H1 (cell line): ENCODE results near the gene ENTPD2. TPM values are rescaled to one million over a fixed set of nuclear protein-coding genes. Genes with fewer than 3 reads are reported as not detected.

Source experiments
- CTCF ChIP-seq, 3 experiments: IDR thresholded peaks; 1 replicate in 2 of 3; 2 replicates in 1 of 3; pipeline versions ENCODE4 v1.5.1 to v1.6.1; 2011; ENCODE audit warnings: low read length in 3 of 3, mild to moderate bottlenecking in 3 of 3, inconsistent platforms in 2 of 3, low read depth in 1 of 3, moderate library complexity in 1 of 3; ENCODE audit not compliant: insufficient read depth in 1 of 3; ENCODE audit errors: control extremely low read depth in 1 of 3
- EGR1 ChIP-seq: IDR thresholded peaks from 2 replicates; pipeline ENCODE4 v1.6.1; 2011; ENCODE audit warnings: low read depth, low read length, borderline replicate concordance
- RAD21 ChIP-seq, 2 experiments: IDR thresholded peaks in 1 of 2; conservative IDR thresholded peaks in 1 of 2; 2 replicates each; pipeline ENCODE4 v1.6.1; 2011; ENCODE audit warnings: low read depth in 2 of 2, low read length in 2 of 2, improper control_type of control experiment in 1 of 2, inconsistent platforms in 1 of 2, mild to moderate bottlenecking in 1 of 2, moderate library complexity in 1 of 2
- polyA plus RNA-seq, 7 experiments: library from polyadenylated mRNA; depleted of rRNA in 3 of 7; stranded (reverse) in 5 of 7; unstranded in 2 of 7; fragments of >200 nt in 5 of 7; fragments of 200-250 nt in 2 of 7; gene quantifications; 1 replicate in 5 of 7; 2 replicates in 1 of 7; 4 replicates in 1 of 7; pipeline versions ENCODE4 v1.2.1 to v1.2.3, GENCODE V29; 2011 to 2013; ENCODE audit warnings: missing spikeins in 2 of 7, mixed read lengths in 2 of 7
- total RNA-seq: library from RNA; stranded (reverse); fragmentation: NEBNext Ultra II Directional; extraction: Animal tissue kit (Norgen Biotek cat#: 25700); gene quantifications from 2 replicates; pipeline ENCODE4 v1.2.1, GENCODE V29; 2021

Gene ENTPD2
- total and polyA plus RNA-seq, 2 of the 8 experiments (the other 6 are each of a cell fraction or from before 2014, with no cell fraction given), result 0.65 to 3.8 TPM

GRCh38 chr9:137049544-137050449, 4.1 kb downstream of the ENTPD2 start (continued):
- TF ChIP-seq CTCF (IDR thresholded peaks at IDR 0.05; ENCODE audit: control extremely low read depth in 1 of 3, insufficient read depth in 1 of 3, low read depth in 1 of 3, low read length in 3 of 3), result peak in 2 of 3 experiments; percentile 77 to 80; a peak in 3 of 4 replicates
- no peak for TF ChIP-seq EGR1
- peak; percentile 66 to 69 for TF ChIP-seq RAD21 (IDR thresholded peaks at IDR 0.05 in 1 of 2, conservative IDR thresholded peaks at IDR 0.05 in 1 of 2; ENCODE audit: low read depth in 2 of 2, low read length in 2 of 2)
